ENCODE measurements around the gene CEP85L.

Gene CEP85L

GRCh38 chr6:118535176-118535844 is 116.1 kb downstream of the CEP85L start:
- Histone ChIP-seq H3K36me3 (no peaks in the 10 kb centered on the region), H3K27ac (no peak overlapping the region), H3K9me3 (no peaks in the 10 kb centered on the region), H3K27me3 (no peaks in the 10 kb centered on the region), H3K4me3 (no peak overlapping the region), H3K4me1 (peaks cover 0 to 43% (median 4%) of the 10 kb centered on the region in 4 donors)
- intact Hi-C loops (cut with DNase I; ENCODE audit: low total_unique reads): no loop called here
- DNase-seq: no peak
- TF ChIP-seq, protein P1, sequence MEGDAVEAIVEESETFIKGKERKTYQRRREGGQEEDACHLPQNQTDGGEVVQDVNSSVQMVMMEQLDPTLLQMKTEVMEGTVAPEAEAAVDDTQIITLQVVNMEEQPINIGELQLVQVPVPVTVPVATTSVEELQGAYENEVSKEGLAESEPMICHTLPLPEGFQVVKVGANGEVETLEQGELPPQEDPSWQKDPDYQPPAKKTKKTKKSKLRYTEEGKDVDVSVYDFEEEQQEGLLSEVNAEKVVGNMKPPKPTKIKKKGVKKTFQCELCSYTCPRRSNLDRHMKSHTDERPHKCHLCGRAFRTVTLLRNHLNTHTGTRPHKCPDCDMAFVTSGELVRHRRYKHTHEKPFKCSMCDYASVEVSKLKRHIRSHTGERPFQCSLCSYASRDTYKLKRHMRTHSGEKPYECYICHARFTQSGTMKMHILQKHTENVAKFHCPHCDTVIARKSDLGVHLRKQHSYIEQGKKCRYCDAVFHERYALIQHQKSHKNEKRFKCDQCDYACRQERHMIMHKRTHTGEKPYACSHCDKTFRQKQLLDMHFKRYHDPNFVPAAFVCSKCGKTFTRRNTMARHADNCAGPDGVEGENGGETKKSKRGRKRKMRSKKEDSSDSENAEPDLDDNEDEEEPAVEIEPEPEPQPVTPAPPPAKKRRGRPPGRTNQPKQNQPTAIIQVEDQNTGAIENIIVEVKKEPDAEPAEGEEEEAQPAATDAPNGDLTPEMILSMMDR (IDR thresholded peaks at IDR 0.05): no peak

GRCh38 chr6:118530942-118531341 is 120.4 kb downstream of the CEP85L start:
- H3K4me1 ChIP-seq: peaks cover 0 to 48% (median 3%) of the 10 kb centered on the region in 4 donors
- no peaks in the 10 kb centered on the region for H3K9me3 ChIP-seq
- DNase-seq: no peak
- peak overlapping the region in 1 of 2 donors; percentile 45 for H3K27ac ChIP-seq
- TF ChIP-seq, protein P1 (IDR thresholded peaks at IDR 0.05): no peak
- intact Hi-C loops (cut with DNase I; ENCODE audit: low total_unique reads): no loop called here
- H3K36me3 ChIP-seq: no peaks in the 10 kb centered on the region
- H3K27me3 ChIP-seq: no peaks in the 10 kb centered on the region
- no peak overlapping the region for H3K4me3 ChIP-seq

- TF ChIP-seq, protein P1 (IDR thresholded peaks at IDR 0.05): no peak
- intact Hi-C loops (cut with DNase I; ENCODE audit: low total_unique reads): no loop called here
- peaks cover 0 to 55% (median 6%) of the 10 kb centered on the region in 4 donors for H3K4me1 ChIP-seq
- H3K27ac ChIP-seq: peak overlapping the region in 1 of 2 donors; percentile 45
- H3K9me3 ChIP-seq: no peaks in the 10 kb centered on the region
- H3K36me3 ChIP-seq: no peaks in the 10 kb centered on the region
- H3K4me3 ChIP-seq: no peak overlapping the region
- DNase-seq: no peak
- no peaks in the 10 kb centered on the region for H3K27me3 ChIP-seq
Measured at GRCh38 chr6:118529756-118530155, 121.6 kb downstream of the CEP85L start.

DNA sequence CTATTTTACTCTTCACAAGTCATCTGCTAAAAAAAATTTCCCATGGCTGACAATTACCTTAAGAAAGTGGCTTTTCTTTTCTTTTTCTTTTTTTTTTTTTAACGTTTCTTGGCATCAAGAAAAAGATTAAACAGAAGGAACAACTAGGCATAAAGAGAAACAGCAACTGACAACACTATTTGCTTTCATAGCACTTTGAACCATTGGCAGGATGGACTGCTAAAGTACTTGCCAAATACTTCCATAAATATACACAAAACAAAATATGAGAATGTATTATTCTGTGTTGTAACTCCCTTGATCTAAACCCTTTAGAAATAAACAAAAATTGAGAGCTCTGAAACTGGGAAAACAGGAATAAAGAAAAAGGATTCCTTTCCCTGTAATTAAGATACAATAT is 123.3 kb downstream of the CEP85L start:
- Histone ChIP-seq H3K36me3 (no peaks in the 10 kb centered on the region), H3K27me3 (no peaks in the 10 kb centered on the region), H3K27ac (peak overlapping the region; percentile 23 to 38), H3K9me3 (no peaks in the 10 kb centered on the region), H3K4me1 (peaks cover 0 to 55% (median 6%) of the 10 kb centered on the region in 4 donors), H3K4me3 (no peak overlapping the region)
- TF ChIP-seq, protein P1 (IDR thresholded peaks at IDR 0.05): no peak
- DNase-seq: no peak
- intact Hi-C loops (cut with DNase I; ENCODE audit: low total_unique reads): no loop called here

GRCh38 chr6:118525913-118526780 is 125.2 kb downstream of the CEP85L start:
- intact Hi-C loops (cut with DNase I; ENCODE audit: low total_unique reads): no loop called here
- Histone ChIP-seq H3K36me3 (peaks cover 0 to 4% (median 0%) of the 10 kb centered on the region in 3 donors), H3K9me3 (no peaks in the 10 kb centered on the region), H3K4me3 (no peak overlapping the region), H3K27me3 (no peaks in the 10 kb centered on the region), H3K4me1 (peaks cover 0 to 52% (median 6%) of the 10 kb centered on the region in 4 donors), H3K27ac (no peak overlapping the region)
- TF ChIP-seq, protein P1 (IDR thresholded peaks at IDR 0.05): no peak
- DNase-seq: no peak
